HG03558 (cell line): Measurements from ENCODE around the gene LGALS16.
"Not testable (repeated sequence)": the region's sequence is repeated elsewhere in the genome, so short reads cannot be mapped to it uniquely, and the experiment has no call there.

Source experiments
- ATAC-seq: cut with Tn5 transposase; IDR thresholded peaks from one replicate; pipeline ENCODE4 v1.9.1; 2021; ENCODE audit warnings: moderate number of reproducible peaks; ENCODE audit not compliant: unreplicated experiment; ENCODE audit errors: extremely low read depth

LGALS16 gene

DNA sequence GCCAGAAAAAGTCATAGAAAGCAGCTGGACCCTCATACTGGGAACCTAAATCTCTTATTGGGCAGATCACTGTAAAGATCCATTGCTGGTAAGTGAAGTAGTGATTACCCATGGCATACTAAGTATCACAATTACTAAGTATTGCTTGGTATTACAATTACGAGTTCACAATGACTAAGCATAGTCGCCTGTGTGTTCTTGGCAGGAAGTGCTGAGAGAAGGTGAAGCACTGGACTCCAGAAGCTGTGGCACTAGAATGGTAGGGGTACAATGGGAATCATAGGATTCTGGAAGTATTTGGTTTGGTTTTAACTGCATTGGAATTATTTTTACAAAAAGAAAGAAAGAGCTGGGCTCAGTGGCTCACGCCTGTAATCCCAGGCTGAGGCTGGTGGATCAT, 20.3 kb downstream of the LGALS16 start:
- no peak for ATAC-seq

GRCh38 chr19:39677961-39678889, 22.5 kb downstream of the LGALS16 start:
- ATAC-seq = no peak

- ATAC-seq = peak; percentile 68
Measured at GRCh38 chr19:39679056-39679790, 23.5 kb downstream of the LGALS16 start.

GRCh38 chr19:39679791-39680168, 24.1 kb downstream of the LGALS16 start:
- ATAC-seq = peak; percentile 6

DNA sequence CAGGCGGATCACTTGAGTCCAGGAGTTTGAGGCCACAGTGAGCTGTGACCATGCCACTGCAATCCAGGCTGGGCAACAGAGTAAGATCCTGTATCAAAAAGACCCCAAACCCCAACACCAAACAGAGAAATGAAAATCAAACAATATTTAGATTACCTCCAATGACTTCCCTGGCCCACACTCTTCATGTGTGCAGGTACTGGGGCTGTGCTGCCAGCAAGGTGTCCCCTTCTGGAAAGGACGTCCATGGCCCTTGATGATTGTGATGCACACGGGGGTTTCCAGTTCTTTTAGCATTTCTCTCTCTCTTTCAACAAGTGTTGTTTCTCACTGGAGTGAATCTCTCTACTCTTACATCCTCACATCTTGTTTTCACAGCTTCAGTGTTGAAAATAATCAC, 24.9 kb downstream of the LGALS16 start:
- ATAC-seq = no peak

GRCh38 chr19:39681416-39681815, 25.7 kb downstream of the LGALS16 start:
- ATAC-seq = no peak

- ATAC-seq = no peak
Measured at GRCh38 chr19:39684267-39684666, 28.6 kb downstream of the LGALS16 start.

- no peak for ATAC-seq
Measured at GRCh38 chr19:39686739-39687138, 31.0 kb downstream of the LGALS16 start.

- ATAC-seq = not testable (repeated sequence)
Measured at GRCh38 chr19:39688637-39689036, 32.9 kb downstream of the LGALS16 start.

GRCh38 chr19:39692166-39692565, 36.5 kb downstream of the LGALS16 start:
- ATAC-seq = no peak

GRCh38 chr19:39692822-39693221, 37.1 kb downstream of the LGALS16 start:
- ATAC-seq = no peak

DNA sequence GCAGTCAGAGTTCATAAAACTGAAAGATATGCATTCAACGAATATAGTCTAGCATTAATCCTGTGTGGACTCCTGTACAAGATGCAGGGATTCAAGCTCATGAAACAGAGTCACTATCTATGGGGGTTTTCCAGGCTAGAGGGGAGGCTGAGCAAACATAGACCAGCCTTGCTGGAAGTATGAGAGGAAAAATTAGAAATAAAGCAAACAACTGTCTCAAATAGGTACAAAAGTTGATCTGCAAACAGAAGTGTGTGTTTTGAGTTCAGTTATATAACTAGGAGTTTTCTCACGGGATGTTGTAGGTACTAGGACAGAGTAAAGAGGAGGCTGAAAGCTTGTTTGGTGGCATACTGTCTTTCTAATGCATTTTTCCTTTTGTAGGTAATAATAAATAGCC, 40.0 kb downstream of the LGALS16 start:
- ATAC-seq = no peak

GRCh38 chr19:39696387-39696786, 40.7 kb downstream of the LGALS16 start:
- ATAC-seq = no peak

GRCh38 chr19:39698535-39698934, 42.8 kb downstream of the LGALS16 start:
- ATAC-seq = no peak

- ATAC-seq = no peak
Measured at GRCh38 chr19:39701291-39701690, 45.6 kb downstream of the LGALS16 start.

- ATAC-seq = no peak
Measured at GRCh38 chr19:39704181-39705044, 48.7 kb downstream of the LGALS16 start, which contains the start of gene LGALS14. TSS of gene LGALS14 (plus strand) at chr19:39704481. CDS start at chr19:39704529, 48 bp downstream.

GRCh38 chr19:39705578-39706188, 50.0 kb downstream of the LGALS16 start:
- ATAC-seq = no peak

DNA sequence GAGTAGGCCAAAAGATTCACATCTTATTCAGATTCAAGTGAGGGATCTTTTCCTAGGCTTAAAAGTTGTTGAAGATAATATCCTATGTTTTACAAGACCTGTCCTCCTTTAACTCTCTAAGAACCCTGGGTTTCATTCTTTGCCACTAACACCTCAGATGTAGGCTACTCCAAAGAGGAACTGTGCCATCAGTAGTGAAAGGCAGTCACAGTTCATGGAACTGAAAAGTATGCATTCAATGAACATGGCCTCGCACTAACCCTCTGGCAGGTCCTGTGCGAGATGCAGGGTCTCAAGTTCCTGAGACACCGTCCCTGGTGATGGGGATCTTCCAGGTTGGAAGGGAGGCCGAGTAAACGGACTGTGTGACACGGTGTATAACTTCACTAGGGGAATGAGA, 52.9 kb downstream of the LGALS16 start:
- ATAC-seq = no peak

- ATAC-seq = no peak
Measured at GRCh38 chr19:39709026-39709872, 53.5 kb downstream of the LGALS16 start.
